K562 (cell line): ENCODE measurements around the gene CSPG5. TPM values are rescaled to one million over a fixed set of nuclear protein-coding genes. Genes with fewer than 3 reads are reported as not detected.

Experiments
- CBFB ChIP-seq: sonication (generic); formaldehyde crosslinking; IDR thresholded peaks from 2 replicates; pipeline ENCODE4 v1.4.0; 2020; ENCODE audit warnings: mild to moderate bottlenecking, missing genetic modification reagents
- DEAF1 ChIP-seq: fragments of 450-650 bp; formaldehyde crosslinking; IDR thresholded peaks from 2 replicates; pipeline ENCODE4 v1.4.0; 2020; ENCODE audit warnings: mild to moderate bottlenecking, moderate library complexity
- HLTF ChIP-seq: fragments of 450-650 bp; IDR thresholded peaks from 2 replicates; pipeline ENCODE4 v1.6.1; 2016
- JUNB ChIP-seq: fragments of 450-650 bp; formaldehyde crosslinking; conservative IDR thresholded peaks from 2 replicates; pipeline ENCODE4 v1.4.0; 2020; ENCODE audit warnings: mild to moderate bottlenecking
- KLF6 ChIP-seq: fragments of 250-450 bp; sonication (Bioruptor Pico); IDR thresholded peaks from 2 replicates; pipeline ENCODE4 v1.4.0; 2020; ENCODE audit warnings: mild to moderate bottlenecking, moderate library complexity, borderline replicate concordance
- NFRKB ChIP-seq: fragments of 450-650 bp; IDR thresholded peaks from 2 replicates; pipeline ENCODE4 v1.6.1; 2016; ENCODE audit warnings: low read depth
- PRPF4 ChIP-seq: fragments of 200-400 bp; formaldehyde crosslinking; IDR thresholded peaks from one replicate; pipeline ENCODE4 v1.6.1; 2017; ENCODE audit warnings: low read length, low read depth, mild to moderate bottlenecking; ENCODE audit not compliant: insufficient read depth, poor library complexity, severe bottlenecking
- RBFOX2 ChIP-seq: fragments of 200-400 bp; formaldehyde crosslinking; IDR thresholded peaks from 2 replicates; pipeline ENCODE4 v1.6.1; 2017; ENCODE audit warnings: low read depth, mild to moderate bottlenecking, low read length, moderate library complexity
- RHOXF2B ChIP-seq: fragments of 250-450 bp; sonication (Bioruptor Pico); conservative IDR thresholded peaks from 2 replicates; pipeline ENCODE4 v1.5.1; 2021
- SIN3A ChIP-seq, 2 experiments: fragments of 150-350 bp in 1 of 2; IDR thresholded peaks; 2 replicates each; pipeline ENCODE4 v1.6.1; 2011 to 2016; ENCODE audit warnings: borderline replicate concordance in 2 of 2, low read depth in 2 of 2, low read length in 2 of 2, mild to moderate bottlenecking in 2 of 2, moderate library complexity in 2 of 2; ENCODE audit not compliant: control insufficient read depth in 1 of 2
- SMARCA5 ChIP-seq: fragments of 450-650 bp; IDR thresholded peaks from 2 replicates; pipeline ENCODE4 v1.6.1; 2016
- ZSCAN32 ChIP-seq: fragments of 450-650 bp; formaldehyde crosslinking; IDR thresholded peaks from 2 replicates; pipeline ENCODE4 v1.4.0; 2020; ENCODE audit warnings: mild to moderate bottlenecking, moderate library complexity
- polyA plus RNA-seq, 8 experiments: library from polyadenylated mRNA; depleted of rRNA in 4 of 8; stranded (reverse) in 5 of 8; unstranded in 3 of 8; fragments of >200 nt; fragmentation: Nextera tagmentation in 2 of 8; fragmentation: Illumina TruSeq in 1 of 8; extraction: Ambion mirVana in 2 of 8; extraction: Trizol in 1 of 8; gene quantifications; 2 replicates each; pipeline versions ENCODE4 v1.2.1 to v1.2.3, GENCODE V29; 2011 to 2014; ENCODE audit warnings: inconsistent platforms in 1 of 8, missing spikeins in 1 of 8
- total RNA-seq, 7 experiments: library from RNA; depleted of rRNA in 6 of 7; stranded (reverse); fragments of >200 nt in 6 of 7; fragmentation: Illumina TruSeq in 2 of 7; extraction: Trizol in 2 of 7; gene quantifications; 2 replicates each; pipeline versions ENCODE4 v1.2.1 to v1.2.3, GENCODE V29; 2011 to 2021; ENCODE audit warnings: low replicate concordance in 1 of 7
- TF ChIP-seq, protein P1 (sequence below), 2 experiments: fragments of 450-650 bp; IDR thresholded peaks; 2 replicates each; pipeline ENCODE4 v1.6.1; 2018; ENCODE audit warnings: mild to moderate bottlenecking in 2 of 2, low read depth in 1 of 2; ENCODE audit not compliant: partially characterized antibody in 2 of 2
- TF ChIP-seq, protein P2 (sequence below): sonication (generic); formaldehyde crosslinking; IDR thresholded peaks from 2 replicates; pipeline ENCODE4 v1.8.0; 2023; ENCODE audit warnings: missing genetic modification reagents, mild to moderate bottlenecking, borderline replicate concordance

Gene CSPG5
- total and polyA plus RNA-seq, 9 of the 15 experiments (the other 6 are each of a cell fraction or from before 2014, with no cell fraction given), result 0.06 to 3.3 (median 2.4) TPM

DNA sequence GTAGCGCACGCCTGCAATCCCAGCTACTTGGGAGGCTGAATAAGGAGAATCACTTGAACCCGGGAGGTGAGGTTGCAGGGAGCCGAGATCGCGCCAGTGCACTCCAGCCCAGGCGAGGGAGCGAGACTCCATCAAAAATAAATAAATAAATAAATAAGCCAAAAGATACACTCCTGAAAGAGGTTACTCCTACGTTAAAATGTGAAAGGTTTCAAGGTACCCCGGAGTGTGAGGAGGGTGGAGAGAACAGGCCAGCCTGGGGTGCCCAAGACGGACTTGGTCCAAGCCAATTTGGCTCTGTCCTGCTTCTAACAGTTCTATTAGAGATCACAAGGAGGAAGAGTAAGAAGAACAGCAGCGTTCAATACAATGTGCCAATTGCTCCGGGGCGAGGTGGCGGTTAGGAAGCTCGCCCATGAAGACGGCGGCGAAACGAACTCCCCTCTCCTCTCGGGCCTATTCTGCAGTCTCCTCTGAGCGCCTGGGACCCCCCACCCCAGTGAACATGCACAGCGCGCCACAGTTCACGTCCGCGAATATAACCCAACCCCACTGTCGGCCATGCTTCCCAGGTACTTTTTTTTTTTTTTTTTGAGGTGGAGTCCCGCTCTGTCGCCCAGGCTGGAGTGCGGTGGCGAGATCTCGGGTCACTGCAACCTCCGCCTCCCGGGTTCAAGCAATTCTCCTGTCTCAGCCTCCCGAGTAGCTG, 66.1 kb downstream of the CSPG5 start (continued):
- TF ChIP-seq, protein P1, sequence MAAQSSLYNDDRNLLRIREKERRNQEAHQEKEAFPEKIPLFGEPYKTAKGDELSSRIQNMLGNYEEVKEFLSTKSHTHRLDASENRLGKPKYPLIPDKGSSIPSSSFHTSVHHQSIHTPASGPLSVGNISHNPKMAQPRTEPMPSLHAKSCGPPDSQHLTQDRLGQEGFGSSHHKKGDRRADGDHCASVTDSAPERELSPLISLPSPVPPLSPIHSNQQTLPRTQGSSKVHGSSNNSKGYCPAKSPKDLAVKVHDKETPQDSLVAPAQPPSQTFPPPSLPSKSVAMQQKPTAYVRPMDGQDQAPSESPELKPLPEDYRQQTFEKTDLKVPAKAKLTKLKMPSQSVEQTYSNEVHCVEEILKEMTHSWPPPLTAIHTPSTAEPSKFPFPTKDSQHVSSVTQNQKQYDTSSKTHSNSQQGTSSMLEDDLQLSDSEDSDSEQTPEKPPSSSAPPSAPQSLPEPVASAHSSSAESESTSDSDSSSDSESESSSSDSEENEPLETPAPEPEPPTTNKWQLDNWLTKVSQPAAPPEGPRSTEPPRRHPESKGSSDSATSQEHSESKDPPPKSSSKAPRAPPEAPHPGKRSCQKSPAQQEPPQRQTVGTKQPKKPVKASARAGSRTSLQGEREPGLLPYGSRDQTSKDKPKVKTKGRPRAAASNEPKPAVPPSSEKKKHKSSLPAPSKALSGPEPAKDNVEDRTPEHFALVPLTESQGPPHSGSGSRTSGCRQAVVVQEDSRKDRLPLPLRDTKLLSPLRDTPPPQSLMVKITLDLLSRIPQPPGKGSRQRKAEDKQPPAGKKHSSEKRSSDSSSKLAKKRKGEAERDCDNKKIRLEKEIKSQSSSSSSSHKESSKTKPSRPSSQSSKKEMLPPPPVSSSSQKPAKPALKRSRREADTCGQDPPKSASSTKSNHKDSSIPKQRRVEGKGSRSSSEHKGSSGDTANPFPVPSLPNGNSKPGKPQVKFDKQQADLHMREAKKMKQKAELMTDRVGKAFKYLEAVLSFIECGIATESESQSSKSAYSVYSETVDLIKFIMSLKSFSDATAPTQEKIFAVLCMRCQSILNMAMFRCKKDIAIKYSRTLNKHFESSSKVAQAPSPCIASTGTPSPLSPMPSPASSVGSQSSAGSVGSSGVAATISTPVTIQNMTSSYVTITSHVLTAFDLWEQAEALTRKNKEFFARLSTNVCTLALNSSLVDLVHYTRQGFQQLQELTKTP (IDR thresholded peaks at IDR 0.05; ENCODE audit: low read depth in 1 of 2, partially characterized antibody in 2 of 2), result peak in 1 of 2 experiments; percentile 15
- TF ChIP-seq JUNB (CRISPR knock-in tag) (no peak), ZSCAN32 (CRISPR knock-in tag) (no peak), CBFB (CRISPR knock-in tag) (0 out of 2 replicates have a peak, but pooled peaks have one; percentile 25), KLF6 (CRISPR knock-in tag) (0 out of 2 replicates have a peak, but pooled peaks have one; percentile 26), HLTF (peak; percentile 70; the same call in 1 of the 2 replicates), NFRKB (peak; percentile 90), RHOXF2B (CRISPR knock-in tag) (no peak), RBFOX2 (no peak), SMARCA5 (peak; percentile 78), DEAF1 (peak; percentile 5; the same call in 1 of the 2 replicates), PRPF4 (no peak), SIN3A (IDR thresholded peaks at IDR 0.05; ENCODE audit: borderline replicate concordance in 2 of 2, control insufficient read depth in 1 of 2, low read depth in 2 of 2, low read length in 2 of 2) (0 out of 4 replicates have a peak, but pooled peaks have one; percentile 10 to 28)
- TF ChIP-seq, protein P2, sequence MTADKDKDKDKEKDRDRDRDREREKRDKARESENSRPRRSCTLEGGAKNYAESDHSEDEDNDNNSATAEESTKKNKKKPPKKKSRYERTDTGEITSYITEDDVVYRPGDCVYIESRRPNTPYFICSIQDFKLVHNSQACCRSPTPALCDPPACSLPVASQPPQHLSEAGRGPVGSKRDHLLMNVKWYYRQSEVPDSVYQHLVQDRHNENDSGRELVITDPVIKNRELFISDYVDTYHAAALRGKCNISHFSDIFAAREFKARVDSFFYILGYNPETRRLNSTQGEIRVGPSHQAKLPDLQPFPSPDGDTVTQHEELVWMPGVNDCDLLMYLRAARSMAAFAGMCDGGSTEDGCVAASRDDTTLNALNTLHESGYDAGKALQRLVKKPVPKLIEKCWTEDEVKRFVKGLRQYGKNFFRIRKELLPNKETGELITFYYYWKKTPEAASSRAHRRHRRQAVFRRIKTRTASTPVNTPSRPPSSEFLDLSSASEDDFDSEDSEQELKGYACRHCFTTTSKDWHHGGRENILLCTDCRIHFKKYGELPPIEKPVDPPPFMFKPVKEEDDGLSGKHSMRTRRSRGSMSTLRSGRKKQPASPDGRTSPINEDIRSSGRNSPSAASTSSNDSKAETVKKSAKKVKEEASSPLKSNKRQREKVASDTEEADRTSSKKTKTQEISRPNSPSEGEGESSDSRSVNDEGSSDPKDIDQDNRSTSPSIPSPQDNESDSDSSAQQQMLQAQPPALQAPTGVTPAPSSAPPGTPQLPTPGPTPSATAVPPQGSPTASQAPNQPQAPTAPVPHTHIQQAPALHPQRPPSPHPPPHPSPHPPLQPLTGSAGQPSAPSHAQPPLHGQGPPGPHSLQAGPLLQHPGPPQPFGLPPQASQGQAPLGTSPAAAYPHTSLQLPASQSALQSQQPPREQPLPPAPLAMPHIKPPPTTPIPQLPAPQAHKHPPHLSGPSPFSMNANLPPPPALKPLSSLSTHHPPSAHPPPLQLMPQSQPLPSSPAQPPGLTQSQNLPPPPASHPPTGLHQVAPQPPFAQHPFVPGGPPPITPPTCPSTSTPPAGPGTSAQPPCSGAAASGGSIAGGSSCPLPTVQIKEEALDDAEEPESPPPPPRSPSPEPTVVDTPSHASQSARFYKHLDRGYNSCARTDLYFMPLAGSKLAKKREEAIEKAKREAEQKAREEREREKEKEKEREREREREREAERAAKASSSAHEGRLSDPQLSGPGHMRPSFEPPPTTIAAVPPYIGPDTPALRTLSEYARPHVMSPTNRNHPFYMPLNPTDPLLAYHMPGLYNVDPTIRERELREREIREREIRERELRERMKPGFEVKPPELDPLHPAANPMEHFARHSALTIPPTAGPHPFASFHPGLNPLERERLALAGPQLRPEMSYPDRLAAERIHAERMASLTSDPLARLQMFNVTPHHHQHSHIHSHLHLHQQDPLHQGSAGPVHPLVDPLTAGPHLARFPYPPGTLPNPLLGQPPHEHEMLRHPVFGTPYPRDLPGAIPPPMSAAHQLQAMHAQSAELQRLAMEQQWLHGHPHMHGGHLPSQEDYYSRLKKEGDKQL (CRISPR knock-in tag), result 0 out of 2 replicates have a peak, but pooled peaks have one; percentile 62
